ENCODE results near the gene UBE2QL1.

GRCh38 chr5:6490693-6491092 is 42.0 kb downstream of the UBE2QL1 start:
- no peak for TF ChIP-seq POLR2A (IDR thresholded peaks at IDR 0.05; ENCODE audit: low read length)
- no peak for TF ChIP-seq GATA1 (IDR thresholded peaks at IDR 0.05; ENCODE audit: low read depth, low read length)
